ENCODE measurements around the gene GPR61. TPM values are rescaled to one million over a fixed set of nuclear protein-coding genes. Genes with fewer than 3 reads are reported as not detected.

The GPR61 gene
- 0.13 TPM in 1 of 2 replicates, not detected in the other for total RNA-seq

GRCh38 chr1:109539676-109540075 is at the start of gene GPR61:
GPR61 (plus strand) TSS chr1:109539872; CDS start chr1:109543023, 3,151 bp downstream.

DNA sequence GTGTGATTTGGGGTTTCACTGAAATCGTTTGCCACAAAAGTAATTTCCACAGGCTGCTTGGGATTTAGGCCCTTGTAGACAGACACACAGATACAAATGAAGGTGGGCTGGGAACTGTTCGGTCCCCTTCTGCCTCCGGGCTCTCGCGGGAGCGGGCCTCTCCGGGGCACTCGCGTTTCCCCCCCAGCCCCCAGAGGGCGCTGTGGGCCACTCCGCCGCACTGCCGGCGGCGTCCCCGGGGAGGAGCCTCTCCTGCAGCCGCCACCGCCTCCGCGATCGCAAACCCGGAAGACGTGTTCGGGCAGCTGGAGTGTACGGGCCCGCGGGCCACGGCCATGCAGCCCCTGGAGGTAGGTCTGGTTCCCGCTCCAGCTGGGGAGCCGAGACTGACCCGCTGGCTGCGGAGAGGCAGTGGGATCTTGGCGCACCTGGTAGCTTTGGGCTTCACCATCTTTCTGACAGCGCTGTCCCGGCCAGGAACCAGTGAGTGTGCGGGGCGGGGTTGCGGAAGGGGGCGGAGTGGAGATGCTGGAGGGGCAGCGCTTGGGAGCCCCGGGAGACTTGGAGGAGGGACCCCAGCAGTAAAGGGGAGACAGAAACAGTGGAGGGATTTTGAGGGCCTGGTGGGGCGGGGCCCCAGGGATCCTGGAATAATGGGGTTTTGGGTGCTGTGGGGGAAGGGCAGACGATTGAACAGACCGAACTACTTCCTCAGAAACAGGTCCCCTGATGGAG is 45.7 kb upstream of the GPR61 start, which contains the start of gene CYB561D1:
Gene CYB561D1, plus strand, starts transcription at position 290 of the 735 bp plus-strand sequence. Its CDS starts 46 bp downstream, at position 336.

DNA sequence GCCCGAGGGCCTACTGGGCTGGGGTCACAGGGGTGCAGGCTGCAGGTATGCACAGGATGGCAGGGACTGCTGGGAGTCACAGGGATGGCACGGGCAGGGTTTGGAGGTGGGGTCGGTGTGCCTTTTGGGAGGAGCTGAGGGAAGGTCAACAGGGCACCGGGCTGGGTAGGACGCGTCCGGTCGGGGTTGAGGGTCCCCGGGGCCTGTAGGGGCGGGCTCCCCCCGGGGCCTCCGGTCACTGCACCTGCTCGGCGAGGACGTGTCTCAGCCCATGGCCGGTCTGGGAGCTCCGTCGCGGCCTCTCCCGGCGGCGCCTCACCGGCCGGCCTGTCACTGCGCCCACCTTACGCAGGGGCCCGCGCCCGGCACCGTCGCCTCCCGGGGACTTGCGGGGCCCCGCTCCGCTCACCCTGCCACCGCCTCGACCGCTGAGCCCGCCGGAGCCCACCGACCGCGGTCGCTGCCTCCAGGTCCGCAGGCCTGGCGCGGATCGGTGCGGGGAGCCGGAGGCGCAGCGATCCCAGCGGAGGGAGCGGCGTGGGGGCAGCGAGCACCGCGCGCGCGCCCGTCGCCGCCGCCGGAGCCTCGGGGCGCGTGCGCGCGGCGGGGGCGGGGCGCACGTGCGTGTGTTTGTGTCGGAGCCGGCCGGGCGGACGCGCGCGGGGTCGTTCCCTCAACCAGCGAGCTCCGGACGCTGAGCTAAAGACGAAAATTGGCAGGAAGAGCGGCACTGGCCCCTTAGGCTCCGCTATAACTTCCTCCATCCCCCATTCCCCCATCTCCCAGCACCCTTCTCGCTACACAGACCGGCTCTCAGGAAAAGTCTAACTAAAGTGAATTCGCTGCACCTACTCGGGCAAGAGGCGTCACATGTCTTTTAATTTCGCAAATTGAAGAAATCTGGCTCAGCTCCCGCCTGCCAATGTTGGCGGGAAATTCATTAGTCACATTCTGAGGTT is 30.2 kb upstream of the GPR61 start, which contains the start of gene AMIGO1:
Gene AMIGO1, minus strand, starts transcription at position 552 of the 959 bp plus-strand sequence. CDS start 815 bp downstream, outside the sequence.

DNA sequence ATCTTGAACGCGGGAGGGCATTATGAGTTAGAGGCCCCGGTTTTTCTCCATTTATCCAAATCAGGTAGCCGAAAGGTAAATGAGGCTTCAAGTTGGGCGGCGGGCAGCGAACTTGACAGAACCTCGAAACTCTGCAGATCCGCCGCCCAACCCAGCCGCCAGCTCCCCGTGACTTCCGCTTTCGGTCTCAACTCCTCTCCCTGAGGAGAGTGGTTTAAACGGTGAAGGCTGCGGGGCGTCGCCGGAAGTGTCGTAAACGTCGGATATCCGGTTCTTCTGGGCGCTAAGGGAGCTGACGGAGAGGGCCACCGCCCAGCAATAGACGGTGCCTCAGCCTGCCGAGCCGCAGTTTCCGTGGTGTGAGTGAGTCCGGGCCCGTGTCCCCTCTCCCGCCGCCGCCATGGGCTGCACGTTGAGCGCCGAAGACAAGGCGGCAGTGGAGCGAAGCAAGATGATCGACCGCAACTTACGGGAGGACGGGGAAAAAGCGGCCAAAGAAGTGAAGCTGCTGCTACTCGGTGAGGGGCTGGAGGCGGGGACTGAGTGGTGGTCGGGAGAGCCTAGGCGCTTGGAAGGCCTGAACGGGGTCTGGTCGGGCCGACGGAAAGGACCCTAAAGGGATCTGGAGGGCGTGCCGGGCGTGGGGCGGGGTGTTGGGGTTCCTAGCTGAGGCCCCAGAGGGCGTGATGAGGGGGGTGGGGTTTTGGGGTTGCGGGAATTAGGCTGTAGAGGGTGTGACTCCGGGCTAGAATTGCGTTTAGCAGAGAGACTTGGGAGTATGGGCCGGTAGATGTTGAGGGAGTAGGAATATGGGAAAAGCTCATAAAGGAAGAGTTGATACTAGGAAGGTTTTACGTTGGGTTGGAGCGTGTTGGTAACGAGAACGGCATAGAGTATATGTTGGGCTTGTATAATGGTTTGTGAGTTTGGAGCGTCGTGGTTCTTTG is 8.9 kb downstream of the GPR61 start, which contains the start of gene GNAI3:
Gene GNAI3, plus strand, starts transcription at position 295 of the 947 bp plus-strand sequence. Its CDS starts 106 bp downstream, at position 401.

Other genes with a start within 250 kb of the GPR61 start
- not detected in 2 replicates for gene MYBPHL, start 232.9 kb upstream of the GPR61 start, total RNA-seq
- 16.7 and 27.4 TPM in 2 replicates for gene SORT1, start 142.0 kb upstream of the GPR61 start, total RNA-seq
- 36.6 and 52.4 TPM in 2 replicates for gene PSMA5, start 113.4 kb upstream of the GPR61 start, total RNA-seq
- 0.56 and 0.91 TPM in 2 replicates for gene SYPL2, start 73.3 kb upstream of the GPR61 start, total RNA-seq
- gene ATXN7L2, start 56.0 kb upstream of the GPR61 start, total RNA-seq: 1.2 and 1.3 TPM in 2 replicates
- 6.5 and 10.4 TPM in 2 replicates for gene CYB561D1, start 45.8 kb upstream of the GPR61 start, total RNA-seq
- gene AMIGO1, start 30.1 kb upstream of the GPR61 start, total RNA-seq: 3.3 and 4.9 TPM in 2 replicates
- gene GNAI3, start 8.7 kb downstream of the GPR61 start, total RNA-seq: 14.9 and 16.0 TPM in 2 replicates
- gene GNAT2, start 79.7 kb downstream of the GPR61 start, total RNA-seq: 0.30 and 0.33 TPM in 2 replicates
- 98.9 and 120 TPM in 2 replicates for gene AMPD2, start 80.0 kb downstream of the GPR61 start, total RNA-seq
- gene GSTM4, start 116.2 kb downstream of the GPR61 start, total RNA-seq: 7.8 and 12.9 TPM in 2 replicates
- 26.5 and 27.1 TPM in 2 replicates for gene GSTM2, start 128.2 kb downstream of the GPR61 start, total RNA-seq
- gene GSTM1, start 147.9 kb downstream of the GPR61 start, total RNA-seq: not detected in 2 replicates
- gene GSTM5, start 172.4 kb downstream of the GPR61 start, total RNA-seq: 4.1 and 5.0 TPM in 2 replicates
- gene GSTM3, start 201.2 kb downstream of the GPR61 start, total RNA-seq: 27.5 and 30.3 TPM in 2 replicates
- gene EPS8L3, start 224.1 kb downstream of the GPR61 start, total RNA-seq: not detected in 2 replicates